Hepatocyte (in vitro differentiated cells): Measurements from ENCODE around the gene UQCRQ. TPM values are rescaled to one million over a fixed set of nuclear protein-coding genes. Genes with fewer than 3 reads are reported as not detected.

Experiments used
- DNase-seq: peaks from one replicate; pipeline ENCODE4 v3.0.0-alpha.2; 2016; ENCODE audit warnings: low spot score
- H2AFZ ChIP-seq: fragments of 200-600 bp; sonication (generic); 2 replicates; pipeline ENCODE4 v1.6.0; 2016; ENCODE audit warnings: antibody characterized with exemption, mild to moderate bottlenecking
- H3K27ac ChIP-seq: fragments of 200-600 bp; sonication (generic); 2 replicates; pipeline ENCODE4 v1.5.1; 2016; ENCODE audit warnings: mild to moderate bottlenecking
- H3K27me3 ChIP-seq: fragments of 200-600 bp; sonication (generic); 2 replicates; pipeline ENCODE4 v1.6.1; 2016
- H3K36me3 ChIP-seq: fragments of 200-600 bp; sonication (generic); replicated peaks from 2 replicates; pipeline ENCODE4 v1.5.1; 2016; ENCODE audit warnings: low read depth; ENCODE audit not compliant: insufficient read depth
- H3K4me1 ChIP-seq: fragments of 200-600 bp; sonication (generic); 2 replicates; pipeline ENCODE4 v1.5.1; 2016; ENCODE audit warnings: mild to moderate bottlenecking, moderate library complexity; ENCODE audit not compliant: insufficient read depth
- H3K4me2 ChIP-seq: fragments of 200-600 bp; sonication (generic); 2 replicates; pipeline ENCODE4 v1.6.0; 2016
- H3K4me3 ChIP-seq: fragments of 200-600 bp; sonication (generic); 2 replicates; pipeline ENCODE4 v1.5.1; 2016; ENCODE audit warnings: mild to moderate bottlenecking
- H3K79me2 ChIP-seq: fragments of 200-600 bp; sonication (generic); 2 replicates; pipeline ENCODE4 v1.6.0; 2017; ENCODE audit warnings: mild to moderate bottlenecking
- H3K9me2 ChIP-seq: fragments of 200-600 bp; sonication (generic); replicated peaks from 2 replicates; pipeline ENCODE4 v1.6.0; 2017; ENCODE audit warnings: mild to moderate bottlenecking; ENCODE audit not compliant: insufficient read depth
- H3K9me3 ChIP-seq: fragments of 200-600 bp; sonication (generic); 2 replicates; pipeline ENCODE4 v1.5.1; 2016; ENCODE audit warnings: low read depth, mild to moderate bottlenecking
- H4K20me1 ChIP-seq: fragments of 200-600 bp; sonication (generic); 2 replicates; pipeline ENCODE4 v1.6.0; 2016; ENCODE audit warnings: mild to moderate bottlenecking; ENCODE audit not compliant: insufficient read depth, poor library complexity, severe bottlenecking
- EZH2 ChIP-seq: fragments of 200-600 bp; sonication (generic); IDR thresholded peaks from 2 replicates; pipeline ENCODE4 v1.6.1; 2016; ENCODE audit warnings: antibody characterized with exemption, mild to moderate bottlenecking, borderline replicate concordance
- EZH2phosphoT487 ChIP-seq: fragments of 200-600 bp; sonication (generic); IDR thresholded peaks from one replicate; pipeline ENCODE4 v1.6.1; 2018; ENCODE audit warnings: antibody characterized with exemption, mild to moderate bottlenecking, low read depth, moderate library complexity; ENCODE audit not compliant: unreplicated experiment, severe bottlenecking
- WGBS: methylation state at CpG from one replicate; pipeline ENCODE4 v1.1.6; 2016; ENCODE audit warnings: low lambda C conversion rate; ENCODE audit errors: missing lambda C conversion rate; 5-methylcytosine and 5-hydroxymethylcytosine counted together
- polyA plus RNA-seq: library from polyadenylated mRNA; unstranded; fragments of >200 nt; fragmentation: Nextera tagmentation; extraction: Ambion mirVana; gene quantifications from 2 replicates; pipeline ENCODE4 v1.2.1, GENCODE V29; 2016
- total RNA-seq: library from RNA; depleted of rRNA; stranded (reverse); fragments of >200 nt; gene quantifications from 2 replicates; pipeline ENCODE4 v1.2.3, GENCODE V29; 2014
- TF ChIP-seq, protein P1 (sequence below): fragments of 200-600 bp; sonication (generic); IDR thresholded peaks from 2 replicates; pipeline ENCODE4 v1.5.1; 2016; ENCODE audit warnings: antibody characterized with exemption, mild to moderate bottlenecking; ENCODE audit not compliant: poor library complexity

The UQCRQ gene
- total and polyA plus RNA-seq, 2 experiments from 2014 or later = 174 to 1,138 TPM

DNA sequence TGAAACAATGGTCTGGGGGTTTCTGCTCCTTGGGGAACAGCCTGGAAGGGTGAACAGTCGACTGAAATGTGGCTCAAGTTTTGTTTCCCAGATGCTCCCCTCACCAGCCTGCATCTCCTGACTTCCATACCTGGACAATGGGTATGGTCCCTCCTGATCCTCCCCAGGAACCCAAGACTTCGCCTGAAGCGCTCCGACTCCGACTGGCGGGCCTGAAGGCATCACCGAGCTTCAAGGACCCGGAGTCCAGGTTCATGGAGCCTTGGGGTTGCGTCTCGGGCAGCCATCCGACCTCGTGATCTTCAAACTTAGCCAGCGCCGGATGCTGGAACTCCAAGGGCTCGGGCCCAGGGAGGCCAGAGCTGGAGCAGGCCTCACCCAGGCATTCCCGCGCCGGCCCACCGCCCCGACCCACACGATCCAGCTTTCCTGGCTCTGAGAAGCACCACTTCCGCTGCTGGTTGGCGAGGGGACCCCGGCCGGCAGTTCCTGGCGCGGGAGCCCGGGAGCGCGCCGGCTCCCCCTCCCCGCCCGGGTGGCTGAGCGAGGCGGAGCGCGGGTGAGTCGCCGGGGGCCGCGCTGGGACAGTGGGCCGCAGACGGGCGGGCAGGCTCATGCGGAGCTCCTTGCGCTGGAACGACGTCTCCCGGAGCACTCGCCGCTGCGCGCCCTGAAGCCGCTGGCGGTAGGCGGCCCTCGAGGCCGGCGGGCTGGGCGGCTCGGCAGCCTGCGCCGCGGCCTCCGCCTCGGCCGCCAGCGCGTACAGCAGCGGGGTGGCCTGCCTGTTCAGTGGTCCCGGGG lies 41.2 kb upstream of the UQCRQ start:
- H3K27me3 ChIP-seq = no peaks in the 10 kb centered on the region
- no peak overlapping the region for H2AFZ ChIP-seq

DNA sequence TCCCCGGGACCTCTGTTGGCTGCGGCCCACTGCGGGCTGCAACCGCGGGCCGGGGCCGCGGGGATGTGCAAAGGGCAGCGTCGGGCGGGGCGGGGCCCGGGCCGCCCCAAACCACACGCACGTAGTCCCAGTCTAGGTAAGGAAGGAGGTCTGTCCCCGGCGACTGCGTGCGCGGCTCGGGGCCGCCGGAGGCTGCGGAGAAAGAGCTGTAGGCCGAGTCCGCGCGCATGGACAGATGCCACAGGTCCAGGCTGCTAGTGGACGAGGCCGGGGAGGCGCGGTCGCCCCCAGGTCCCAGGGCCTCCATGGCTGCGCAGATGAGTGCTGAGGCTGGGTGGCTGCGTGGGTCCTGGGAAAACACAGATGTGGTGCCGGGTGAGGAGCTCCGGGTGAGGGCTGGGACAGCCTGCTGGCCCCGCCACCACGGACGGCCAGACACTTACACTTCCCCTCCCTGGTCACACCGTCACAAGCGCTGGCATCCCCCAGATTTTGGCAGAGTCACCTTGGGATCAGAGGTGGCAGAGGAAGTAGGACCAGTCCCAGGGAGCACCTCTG lies 40.5 kb upstream of the UQCRQ start:
- H3K4me1 ChIP-seq = peaks cover 13% of the 10 kb centered on the region
- no peak overlapping the region for H2AFZ ChIP-seq
- 55% methylated on average over 28 of the region's 43 CpGs for WGBS
- no peaks in the 10 kb centered on the region for H4K20me1 ChIP-seq
- no peak for DNase-seq
- no peaks in the 10 kb centered on the region for H3K27me3 ChIP-seq
- no peaks in the 10 kb centered on the region for H3K9me2 ChIP-seq
- H3K36me3 ChIP-seq = no peaks in the 10 kb centered on the region
- H3K79me2 ChIP-seq = peaks cover 16% of the 10 kb centered on the region
- H3K4me2 ChIP-seq = peak overlapping the region; percentile 70
- no peak overlapping the region for H3K4me3 ChIP-seq
- no peaks in the 10 kb centered on the region for H3K9me3 ChIP-seq
- TF ChIP-seq EZH2phosphoT487 = no peak
- no peak overlapping the region for H3K27ac ChIP-seq

More for the DNA sequence above, 41.2 kb upstream of the UQCRQ start:
- H3K4me2 ChIP-seq = peak overlapping the region; percentile 70
- no peak for DNase-seq
- H3K4me1 ChIP-seq = peaks cover 11% of the 10 kb centered on the region
- no peak overlapping the region for H3K4me3 ChIP-seq
- H3K9me2 ChIP-seq = no peaks in the 10 kb centered on the region
- H3K36me3 ChIP-seq = no peaks in the 10 kb centered on the region
- H3K27ac ChIP-seq = no peak overlapping the region
- no peaks in the 10 kb centered on the region for H4K20me1 ChIP-seq
- H3K79me2 ChIP-seq = peaks cover 16% of the 10 kb centered on the region
- 56% methylated on average over 62 of the region's 71 CpGs for WGBS
- TF ChIP-seq EZH2 (no peak), EZH2phosphoT487 (no peak)
- TF ChIP-seq, protein P1, sequence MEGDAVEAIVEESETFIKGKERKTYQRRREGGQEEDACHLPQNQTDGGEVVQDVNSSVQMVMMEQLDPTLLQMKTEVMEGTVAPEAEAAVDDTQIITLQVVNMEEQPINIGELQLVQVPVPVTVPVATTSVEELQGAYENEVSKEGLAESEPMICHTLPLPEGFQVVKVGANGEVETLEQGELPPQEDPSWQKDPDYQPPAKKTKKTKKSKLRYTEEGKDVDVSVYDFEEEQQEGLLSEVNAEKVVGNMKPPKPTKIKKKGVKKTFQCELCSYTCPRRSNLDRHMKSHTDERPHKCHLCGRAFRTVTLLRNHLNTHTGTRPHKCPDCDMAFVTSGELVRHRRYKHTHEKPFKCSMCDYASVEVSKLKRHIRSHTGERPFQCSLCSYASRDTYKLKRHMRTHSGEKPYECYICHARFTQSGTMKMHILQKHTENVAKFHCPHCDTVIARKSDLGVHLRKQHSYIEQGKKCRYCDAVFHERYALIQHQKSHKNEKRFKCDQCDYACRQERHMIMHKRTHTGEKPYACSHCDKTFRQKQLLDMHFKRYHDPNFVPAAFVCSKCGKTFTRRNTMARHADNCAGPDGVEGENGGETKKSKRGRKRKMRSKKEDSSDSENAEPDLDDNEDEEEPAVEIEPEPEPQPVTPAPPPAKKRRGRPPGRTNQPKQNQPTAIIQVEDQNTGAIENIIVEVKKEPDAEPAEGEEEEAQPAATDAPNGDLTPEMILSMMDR = no peak
- no peaks in the 10 kb centered on the region for H3K9me3 ChIP-seq

DNA sequence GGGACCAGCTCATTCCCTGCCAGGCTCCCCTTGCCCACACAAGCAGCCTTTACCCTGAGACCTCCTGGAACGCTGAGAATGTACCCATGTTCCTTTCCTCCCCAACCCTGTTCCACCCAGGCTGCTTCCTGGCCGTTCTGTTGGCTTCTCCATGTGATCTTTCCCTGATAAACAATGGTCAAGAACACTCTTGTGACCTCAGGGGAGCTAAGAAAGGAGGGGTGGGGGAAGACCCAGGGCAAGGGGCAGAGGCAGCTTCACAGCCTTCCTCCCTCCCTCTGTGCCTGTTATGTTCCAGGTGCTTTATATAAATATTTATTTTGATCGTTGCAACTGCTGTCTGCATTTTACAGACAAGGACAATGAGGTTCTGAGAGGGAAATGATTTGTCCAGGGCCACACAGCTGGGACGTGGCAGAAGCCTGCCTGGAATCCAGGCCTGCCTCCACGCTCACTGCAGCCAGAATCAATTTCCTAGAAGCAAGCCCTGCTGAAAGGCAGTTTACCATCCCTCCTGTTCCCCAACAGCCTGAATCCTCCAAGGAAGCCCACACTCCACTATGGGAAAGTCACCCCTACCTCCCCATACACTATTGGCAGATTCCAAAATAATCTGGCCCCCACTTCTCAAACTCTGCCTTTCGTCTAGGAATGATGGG lies 39.9 kb upstream of the UQCRQ start:
- peaks cover 16% of the 10 kb centered on the region for H3K79me2 ChIP-seq
- WGBS = 69% methylated on average over 6 of the region's 6 CpGs
- no peak overlapping the region for H3K4me3 ChIP-seq
- TF ChIP-seq, protein P1 = no peak
- TF ChIP-seq EZH2phosphoT487 (no peak), EZH2 (no peak)
- H2AFZ ChIP-seq = no peak overlapping the region
- H3K27ac ChIP-seq = no peak overlapping the region
- H3K9me3 ChIP-seq = no peaks in the 10 kb centered on the region
- H4K20me1 ChIP-seq = no peaks in the 10 kb centered on the region
- no peaks in the 10 kb centered on the region for H3K9me2 ChIP-seq
- no peak for DNase-seq
- peak overlapping the region; percentile 70 for H3K4me2 ChIP-seq
- H3K27me3 ChIP-seq = no peaks in the 10 kb centered on the region
- H3K36me3 ChIP-seq = no peaks in the 10 kb centered on the region
- peaks cover 15% of the 10 kb centered on the region for H3K4me1 ChIP-seq
